Stromal cell of bone marrow (primary cell): Measurements from ENCODE around the gene WIPF2.
"Not testable (repeated sequence)": the region's sequence is repeated elsewhere in the genome, so short reads cannot be mapped to it uniquely, and the experiment has no call there.

Experiments
- DNase-seq: peaks from one replicate; pipeline ENCODE4 v3.0.0-alpha.2; 2012; ENCODE audit warnings: low read depth

Gene WIPF2

DNA sequence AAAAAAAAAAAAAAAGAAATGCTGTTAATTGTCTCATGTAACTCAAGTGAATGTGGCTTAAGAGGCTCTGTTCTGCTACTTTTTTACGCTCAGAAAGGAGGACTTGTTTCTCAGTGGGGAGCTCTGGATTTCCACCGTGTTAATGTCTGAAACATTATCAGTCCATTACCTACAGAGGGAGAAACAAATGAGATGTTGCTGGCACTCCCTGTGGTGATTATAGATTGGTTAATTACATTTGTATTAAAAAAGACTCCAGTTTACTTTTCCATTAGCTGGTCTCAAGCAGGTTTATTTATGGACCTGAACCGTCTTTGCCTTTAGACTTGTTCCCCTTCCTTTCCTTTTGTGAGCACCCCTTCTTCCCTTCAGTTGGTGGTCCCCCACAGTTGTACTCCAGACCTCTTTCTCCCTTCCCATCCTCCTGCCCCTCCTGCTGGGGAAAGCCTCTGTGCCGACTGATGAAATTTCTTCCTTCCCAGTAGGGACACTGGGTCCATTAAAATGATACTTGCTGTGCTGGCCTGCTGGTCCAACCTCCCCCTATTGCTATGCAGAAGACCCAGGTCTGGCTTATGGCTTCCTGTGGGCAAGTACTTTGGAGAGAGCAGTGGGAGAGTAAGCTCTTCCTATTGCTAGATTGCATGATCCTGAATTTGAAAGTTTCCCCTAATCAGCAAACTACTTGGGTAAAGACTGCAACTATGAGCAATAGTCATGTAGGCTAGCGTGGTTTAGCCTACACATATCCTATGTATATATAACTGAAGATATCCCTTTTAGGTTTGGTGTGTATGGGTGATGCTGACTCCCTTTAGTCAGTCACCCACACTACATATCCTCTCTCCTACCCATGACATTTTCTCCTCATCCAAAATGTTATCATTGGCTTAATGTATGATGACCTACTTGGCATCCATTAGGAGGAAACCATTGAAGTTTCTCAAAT lies 76.7 kb downstream of the WIPF2 start:
- DNase-seq = no peak

DNA sequence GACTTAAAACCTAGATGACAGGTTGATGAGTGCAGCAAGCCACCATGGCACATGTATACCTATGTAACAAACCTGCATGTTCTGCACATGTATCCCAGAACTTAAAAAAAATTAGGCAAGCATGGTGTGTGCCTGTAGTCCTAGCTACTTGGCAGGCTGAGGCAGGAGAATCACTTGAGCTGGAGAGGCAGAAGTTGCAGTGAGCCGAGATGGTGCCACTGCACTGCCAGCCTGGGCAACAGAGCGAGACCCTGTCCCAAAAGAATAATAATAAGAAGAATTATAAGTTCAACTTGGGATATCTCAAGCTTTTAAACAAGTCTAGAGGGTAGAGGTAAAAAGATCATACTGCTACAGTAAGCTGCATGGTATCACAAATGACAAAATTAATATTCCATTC lies 78.4 kb downstream of the WIPF2 start:
- DNase-seq = no peak

DNA sequence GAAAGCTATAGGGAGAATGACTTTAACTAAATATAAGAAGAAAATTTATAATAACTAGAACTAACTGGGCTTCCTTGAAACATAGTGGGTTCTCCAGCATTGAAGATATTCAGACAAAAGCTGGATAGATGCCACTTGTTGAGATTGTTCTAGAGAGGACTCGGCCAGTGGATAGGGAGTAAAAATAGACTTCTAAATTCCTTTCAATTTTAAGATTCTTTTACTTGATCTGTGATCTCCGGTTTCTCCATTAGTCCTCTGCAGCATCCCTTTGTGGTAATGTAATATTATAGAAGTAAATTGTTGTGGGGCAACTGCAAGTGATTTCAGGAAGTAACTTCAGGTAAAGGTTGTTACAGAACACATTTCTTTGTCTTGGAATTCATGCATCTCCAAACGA lies 79.6 kb downstream of the WIPF2 start:
- no peak for DNase-seq

DNA sequence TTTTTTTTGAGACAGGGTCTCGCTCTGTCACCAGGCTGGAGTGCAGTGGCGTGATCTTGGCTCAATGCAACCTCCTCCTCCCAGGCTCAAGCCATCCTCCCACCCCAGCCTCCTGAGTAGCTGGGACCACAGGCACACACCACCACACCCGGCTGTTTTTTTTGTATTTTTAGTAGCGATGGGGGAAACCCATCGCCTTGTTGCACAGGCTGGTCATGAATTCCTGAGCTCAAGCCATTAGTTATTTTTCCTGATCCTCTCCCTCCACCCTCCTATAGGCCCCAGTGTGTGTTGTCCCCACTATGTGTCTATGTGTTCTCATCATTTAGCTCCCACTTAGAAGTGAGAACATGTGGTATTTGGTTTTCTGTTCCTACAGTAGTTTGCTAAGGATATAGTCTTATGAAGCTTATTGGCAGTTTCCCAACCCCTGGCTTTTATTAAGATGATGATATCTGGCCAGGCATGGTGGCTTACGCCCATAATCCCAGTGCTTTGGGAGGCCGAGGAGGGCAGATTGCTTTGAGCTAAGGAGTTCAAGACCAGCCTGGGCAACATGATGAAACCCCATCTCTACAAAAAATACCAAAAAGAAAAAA lies 80.2 kb downstream of the WIPF2 start:
- DNase-seq = not testable (repeated sequence)

DNA sequence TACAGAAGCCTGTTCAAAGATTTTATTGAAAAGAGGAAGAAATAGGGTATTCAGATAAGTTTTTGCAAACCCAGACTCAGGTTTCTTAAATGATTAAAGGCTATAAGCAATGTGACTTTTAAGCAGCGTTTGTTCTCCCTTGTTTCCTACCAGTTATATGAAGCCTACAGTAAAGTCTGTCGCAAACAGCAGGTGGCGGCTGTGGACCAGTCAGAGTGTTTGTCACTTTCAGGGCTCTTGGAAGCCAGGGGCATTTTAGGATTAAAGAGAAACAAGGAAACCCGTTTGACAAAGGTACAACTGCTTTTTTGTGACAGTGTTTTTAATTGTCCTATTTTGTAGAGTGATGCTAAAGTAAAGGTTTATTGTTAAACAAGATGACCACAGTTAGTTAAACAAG lies 82.2 kb downstream of the WIPF2 start:
- DNase-seq = no peak

DNA sequence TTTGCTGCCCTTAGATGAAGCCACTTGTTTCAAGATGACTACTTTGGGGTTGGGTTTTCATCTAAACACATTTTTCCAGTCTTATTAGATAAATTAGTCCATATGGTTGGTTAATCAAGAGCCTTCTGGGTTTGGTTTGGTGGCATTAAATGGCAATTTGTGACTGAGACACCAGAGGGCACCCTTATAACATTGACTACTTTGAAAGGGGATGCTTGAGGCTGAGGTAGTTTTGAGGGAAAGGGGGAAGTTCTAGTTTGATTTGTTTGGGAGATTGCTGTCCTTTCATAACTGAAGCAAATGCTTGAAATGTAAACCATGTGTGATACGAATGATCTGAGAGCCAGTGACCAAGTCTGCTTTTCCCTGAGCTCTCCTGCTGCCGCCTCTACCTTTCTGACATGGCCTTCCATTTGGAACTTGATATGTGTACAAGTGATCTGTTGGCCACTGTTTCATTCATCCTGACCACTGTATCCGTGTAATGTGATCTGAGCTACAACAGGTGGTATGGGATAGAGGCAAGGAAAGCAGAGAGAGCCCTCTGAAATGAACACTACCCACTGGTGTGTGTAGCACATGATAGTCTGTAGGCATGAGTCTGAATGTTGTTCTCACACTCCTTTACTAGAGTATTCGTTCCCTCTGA lies 84.0 kb downstream of the WIPF2 start:
- no peak for DNase-seq

DNA sequence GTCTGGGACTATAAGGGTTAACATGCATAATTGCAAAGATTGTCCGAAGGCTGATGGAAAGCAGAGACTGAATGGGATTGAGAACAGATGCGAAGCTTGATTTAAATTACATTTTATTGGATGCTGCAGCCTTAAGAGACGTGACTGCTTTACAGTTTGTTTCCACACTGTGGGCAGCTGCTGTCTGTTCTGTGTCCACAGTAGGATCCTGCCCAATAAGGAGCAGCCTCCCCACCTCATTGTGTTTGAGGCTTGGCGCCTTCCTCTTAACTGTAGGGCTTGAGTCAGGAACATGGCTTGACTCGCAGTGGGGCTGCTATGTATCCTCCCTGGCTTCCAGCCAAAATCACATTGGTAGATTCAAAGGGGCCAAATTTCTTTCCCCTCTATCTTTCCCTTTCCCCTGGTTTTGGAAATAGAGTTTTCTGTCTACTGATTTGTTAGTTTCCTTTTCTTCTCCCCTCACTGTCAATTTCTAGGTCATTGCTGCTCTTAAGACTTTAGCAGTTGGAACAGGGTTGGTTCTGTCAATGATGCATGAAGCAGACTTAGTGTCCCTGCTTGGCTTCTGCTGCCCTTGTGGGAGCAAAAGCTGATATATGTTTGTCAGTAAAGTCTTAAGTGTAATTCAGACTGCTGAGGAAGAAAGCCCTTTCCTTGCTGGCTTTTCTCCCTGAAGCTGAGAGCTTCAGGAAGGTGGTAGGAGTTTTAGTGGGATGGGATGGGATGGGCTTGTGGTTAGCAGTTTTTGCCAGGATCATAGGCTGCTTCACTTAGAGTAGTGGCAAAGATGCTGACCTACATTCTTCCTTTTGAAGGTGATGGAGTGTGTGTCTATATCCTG lies 84.8 kb downstream of the WIPF2 start:
- DNase-seq = no peak

DNA sequence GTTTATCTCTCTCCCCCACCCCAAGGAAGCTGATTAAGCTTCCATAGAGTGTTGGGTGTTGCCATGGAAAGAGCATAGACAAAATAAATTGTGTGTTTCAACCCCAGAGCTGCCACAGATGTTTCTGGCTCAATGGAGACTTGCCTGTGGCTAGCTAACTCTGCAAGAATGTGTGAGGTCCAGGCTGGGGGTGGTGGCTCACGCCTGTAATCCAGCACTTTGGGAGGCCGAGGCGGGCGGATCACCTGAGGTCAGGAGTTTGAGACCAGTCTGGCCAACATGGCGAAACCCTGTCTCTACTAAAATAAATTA lies 85.4 kb downstream of the WIPF2 start:
- peak; percentile 78 for DNase-seq

DNA sequence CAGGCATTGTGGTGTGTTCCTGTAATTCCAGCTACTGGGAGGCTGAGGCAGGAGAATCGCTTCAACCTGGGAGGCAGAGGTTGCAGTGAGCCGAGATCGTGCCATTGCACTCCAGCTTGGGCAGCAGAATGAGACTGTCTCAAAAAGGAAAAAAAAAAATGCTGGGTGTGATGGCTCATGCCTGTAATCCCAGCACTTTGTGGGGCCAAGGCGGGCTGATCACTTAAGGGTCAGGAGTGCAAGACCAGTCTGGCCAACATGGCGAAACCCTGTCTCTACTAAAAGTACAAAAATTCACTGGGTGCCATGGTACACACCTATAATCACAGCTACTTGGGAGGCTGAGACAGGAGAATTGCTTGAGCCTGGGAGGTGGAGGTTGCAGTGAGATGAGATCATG lies 85.8 kb downstream of the WIPF2 start:
- not testable (repeated sequence) for DNase-seq

DNA sequence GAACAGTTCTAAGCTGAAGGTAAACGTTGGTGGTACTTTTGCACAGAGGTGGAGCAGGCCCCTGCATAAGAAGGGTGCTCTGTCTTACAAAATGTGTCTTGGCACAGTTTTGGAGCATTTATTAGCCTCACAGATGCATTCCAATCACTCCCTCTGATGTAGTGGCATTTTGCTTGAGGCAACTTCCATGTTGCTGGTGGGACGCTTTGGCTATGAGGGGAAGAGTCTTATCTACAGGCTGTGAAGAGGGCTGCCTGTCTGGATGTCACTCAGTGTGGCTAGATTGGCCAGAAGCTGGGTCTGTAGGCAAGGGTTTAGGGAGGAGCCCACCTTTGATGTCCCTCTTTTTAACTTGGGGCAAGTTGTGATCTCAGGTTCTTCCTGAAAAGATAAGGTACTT lies 87.3 kb downstream of the WIPF2 start:
- DNase-seq = no peak

DNA sequence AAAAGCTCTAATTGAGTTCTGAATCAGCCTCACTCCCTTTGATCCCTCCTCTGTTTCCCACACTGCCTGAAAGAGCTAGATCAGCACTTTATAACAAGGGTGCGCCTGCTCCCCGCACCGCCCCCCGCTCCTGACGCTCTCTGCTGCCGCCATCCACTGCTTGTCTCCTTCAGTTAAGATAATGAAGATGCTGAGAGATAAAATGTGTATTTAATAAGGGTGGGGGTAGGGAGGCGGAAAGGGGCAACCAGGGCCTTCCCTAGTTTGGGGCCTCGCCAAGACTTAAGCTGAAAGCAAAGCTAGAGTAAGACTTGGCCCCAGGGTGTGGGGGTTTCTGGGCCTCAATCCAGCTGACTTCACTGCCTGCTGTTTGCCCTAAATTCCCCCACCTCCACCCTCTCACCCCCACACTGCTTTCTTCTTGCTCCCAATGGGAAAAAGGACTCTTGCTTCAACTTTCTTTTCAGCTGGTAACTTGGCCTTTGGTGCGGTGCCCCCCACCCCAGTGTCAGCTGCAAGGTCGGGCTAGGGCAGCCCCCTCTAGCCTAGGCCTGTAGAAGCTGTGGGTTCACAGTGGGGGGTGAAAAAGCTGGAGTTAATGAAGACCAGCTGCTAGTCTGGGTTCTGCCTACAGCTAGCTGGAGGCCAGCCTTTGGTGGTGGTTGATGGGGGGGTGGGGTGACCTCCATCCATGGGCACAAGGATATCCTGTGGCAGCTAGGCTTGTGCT lies 88.1 kb downstream of the WIPF2 start:
- no peak for DNase-seq

DNA sequence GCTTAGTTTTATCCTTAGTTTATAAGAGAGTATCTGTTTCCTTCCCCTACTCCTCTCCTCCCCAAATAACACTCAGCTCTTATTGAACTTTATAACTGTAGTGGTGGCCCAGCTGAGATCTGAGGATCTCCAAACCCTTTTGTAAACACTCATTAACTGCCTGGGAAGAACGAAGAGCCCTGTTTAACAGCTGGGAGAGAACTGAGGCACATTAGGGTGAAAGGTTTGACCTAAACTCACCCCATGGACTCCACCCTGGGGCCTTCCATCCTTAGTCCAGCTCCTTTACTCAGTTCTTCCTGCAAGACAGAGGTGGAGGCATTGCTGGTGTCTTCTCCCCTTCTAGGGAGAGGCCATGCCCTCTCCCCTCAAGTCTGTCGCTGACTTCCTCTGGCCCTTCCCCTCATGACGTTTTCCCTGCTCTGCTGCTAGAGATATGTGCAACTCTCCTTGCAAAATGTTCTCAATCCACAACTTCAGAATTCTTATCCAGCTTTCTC lies 88.7 kb downstream of the WIPF2 start:
- DNase-seq = no peak

DNA sequence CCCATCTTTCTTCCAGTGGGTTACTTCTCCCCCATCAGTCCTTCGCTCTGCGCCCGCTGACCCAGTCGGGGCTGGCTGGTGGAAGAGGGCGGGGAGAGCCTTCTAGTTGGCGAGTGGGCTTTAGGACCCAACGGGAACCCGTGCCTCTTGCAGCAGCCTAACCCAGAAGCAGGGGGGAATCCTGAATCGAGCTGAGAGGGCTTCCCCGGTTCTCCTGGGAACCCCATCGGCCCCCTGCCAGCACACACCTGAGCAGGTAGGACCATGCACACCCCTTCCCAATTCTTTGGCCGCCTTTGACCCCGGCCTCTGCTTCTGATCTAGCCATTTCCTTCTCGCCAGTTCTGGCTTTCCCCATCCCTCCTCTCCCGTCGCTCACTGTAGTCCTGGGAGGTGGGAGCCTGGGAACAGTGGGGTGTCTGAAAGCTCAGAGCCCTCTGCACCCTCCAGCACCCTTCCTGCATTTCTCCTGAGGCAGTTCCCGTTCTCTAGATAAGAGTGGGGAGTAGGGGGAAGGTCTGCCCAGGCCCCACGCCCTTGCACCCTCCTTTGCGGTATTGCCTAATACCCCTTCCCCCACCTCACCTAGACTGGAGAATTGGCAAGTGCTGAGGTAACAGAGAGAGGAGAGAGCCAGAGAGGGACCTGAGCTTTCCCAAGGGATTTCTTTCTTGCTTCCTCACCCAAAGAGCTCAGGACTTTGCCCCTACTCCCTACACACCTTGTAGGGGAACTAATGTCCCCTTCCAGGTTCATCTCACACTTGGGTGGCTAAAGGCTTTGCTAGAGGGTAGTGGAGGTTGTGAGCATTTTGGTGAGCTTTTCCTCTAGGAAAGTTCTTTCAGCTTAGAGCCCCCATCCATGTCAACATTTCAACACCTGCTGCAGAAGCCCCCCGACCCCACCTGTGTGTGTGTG lies 90.2 kb downstream of the WIPF2 start, which contains the start of gene RARA:
Gene RARA, plus strand, starts transcription at position 150 of the 918 bp plus-strand sequence. CDS start 22,039 bp downstream, outside the sequence.
- no peak for DNase-seq

DNA sequence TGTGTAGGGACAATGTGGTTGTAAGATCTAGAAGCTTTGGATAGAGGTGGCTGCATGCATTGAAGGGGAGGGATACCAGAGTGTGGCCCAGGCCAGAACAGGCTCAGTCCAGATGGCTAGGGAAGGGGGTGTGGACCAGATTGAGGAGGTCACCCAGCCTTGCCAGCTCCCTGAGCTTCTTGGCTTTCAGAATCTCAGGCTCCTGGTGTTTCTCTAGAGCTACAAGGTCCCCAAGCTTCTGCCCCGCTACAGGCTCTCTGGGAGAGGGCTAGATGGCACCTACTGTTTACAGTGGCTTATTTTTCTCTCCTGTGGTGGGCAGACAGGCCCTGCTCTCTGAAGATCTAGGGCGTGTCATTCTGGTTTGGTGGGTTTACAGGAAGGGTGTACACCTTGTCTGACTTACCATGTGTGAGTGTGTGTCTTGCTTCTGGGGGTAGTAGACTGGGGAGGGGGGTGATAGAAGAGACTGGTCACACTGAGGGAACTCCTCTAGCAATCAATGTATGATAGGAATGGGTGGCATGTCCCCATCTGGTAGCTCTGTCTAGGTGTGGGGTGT lies 90.9 kb downstream of the WIPF2 start:
- DNase-seq = no peak

DNA sequence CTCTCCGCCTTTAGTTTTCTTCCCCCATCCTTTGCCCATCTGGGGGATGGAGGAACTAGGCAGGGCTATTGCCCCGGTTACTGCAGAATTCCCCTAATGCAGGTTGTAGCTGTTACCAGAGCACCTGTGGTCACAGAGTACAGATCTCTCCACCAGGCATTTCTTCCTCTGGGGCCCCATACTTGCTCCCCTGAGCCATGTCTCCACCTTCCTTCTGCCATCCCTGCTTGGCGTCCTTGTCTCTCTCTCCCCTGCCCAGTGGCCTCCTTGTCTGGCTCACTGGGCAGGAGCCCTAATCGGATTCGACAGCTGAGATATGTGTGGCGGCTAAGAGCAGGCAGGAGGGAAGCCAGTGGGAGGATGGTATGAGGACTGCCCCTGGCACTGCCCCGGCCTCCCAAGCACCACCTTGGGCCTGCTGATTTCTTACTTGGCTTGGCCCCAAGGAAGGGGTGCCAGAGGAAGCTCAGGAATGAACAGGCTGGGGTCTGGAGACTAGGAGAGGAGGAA lies 91.8 kb downstream of the WIPF2 start:
- no peak for DNase-seq

DNA sequence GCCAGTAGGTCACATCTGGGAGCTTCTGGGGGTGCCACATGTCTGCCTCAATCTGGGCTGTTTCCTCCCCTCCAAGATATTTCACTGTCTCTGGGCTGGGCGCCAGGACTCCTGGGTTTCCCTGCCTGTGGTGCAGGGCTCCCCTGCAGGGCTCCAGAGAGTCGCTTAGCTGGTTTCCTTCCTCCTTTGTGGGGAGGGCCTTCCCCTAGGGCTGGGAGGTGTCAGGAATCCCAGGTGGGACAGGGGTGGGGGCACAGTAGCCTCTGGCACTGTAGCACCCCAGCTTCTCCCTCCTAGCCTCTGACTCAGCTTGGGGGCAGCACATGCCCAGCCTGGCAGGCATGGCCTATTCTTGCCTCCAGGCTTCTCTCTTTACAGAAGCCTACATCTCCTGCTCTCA lies 92.5 kb downstream of the WIPF2 start:
- no peak for DNase-seq

DNA sequence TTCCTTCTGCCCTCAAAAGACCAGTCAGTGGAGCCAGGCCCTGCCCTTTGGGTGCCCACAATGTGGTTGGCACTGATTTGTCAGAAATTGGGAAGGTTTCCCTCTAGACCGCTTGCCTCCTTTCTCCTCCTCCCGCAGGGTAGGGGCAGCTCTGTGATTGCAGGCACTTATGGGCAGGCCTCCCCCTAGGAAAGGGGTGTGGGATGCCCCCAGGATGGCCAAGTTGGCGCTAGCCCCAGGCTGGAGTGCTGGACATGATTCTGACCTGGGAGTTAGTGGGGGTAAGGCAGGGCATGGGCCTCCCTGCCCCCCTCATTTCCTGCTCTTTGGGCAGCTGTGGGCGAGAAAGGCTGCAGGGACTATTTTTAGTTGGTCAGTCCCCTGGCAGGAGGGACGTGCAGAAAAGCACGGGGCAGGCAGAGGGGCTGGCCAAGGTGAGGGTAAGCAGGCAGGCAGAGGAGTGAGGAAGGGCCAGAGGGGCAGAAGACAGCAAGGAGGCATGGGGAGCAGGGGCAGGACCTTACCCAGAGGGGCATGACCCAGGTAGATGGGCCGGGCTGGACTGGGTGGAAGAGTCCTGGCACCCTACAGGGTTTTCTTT lies 93.1 kb downstream of the WIPF2 start:
- DNase-seq = no peak

DNA sequence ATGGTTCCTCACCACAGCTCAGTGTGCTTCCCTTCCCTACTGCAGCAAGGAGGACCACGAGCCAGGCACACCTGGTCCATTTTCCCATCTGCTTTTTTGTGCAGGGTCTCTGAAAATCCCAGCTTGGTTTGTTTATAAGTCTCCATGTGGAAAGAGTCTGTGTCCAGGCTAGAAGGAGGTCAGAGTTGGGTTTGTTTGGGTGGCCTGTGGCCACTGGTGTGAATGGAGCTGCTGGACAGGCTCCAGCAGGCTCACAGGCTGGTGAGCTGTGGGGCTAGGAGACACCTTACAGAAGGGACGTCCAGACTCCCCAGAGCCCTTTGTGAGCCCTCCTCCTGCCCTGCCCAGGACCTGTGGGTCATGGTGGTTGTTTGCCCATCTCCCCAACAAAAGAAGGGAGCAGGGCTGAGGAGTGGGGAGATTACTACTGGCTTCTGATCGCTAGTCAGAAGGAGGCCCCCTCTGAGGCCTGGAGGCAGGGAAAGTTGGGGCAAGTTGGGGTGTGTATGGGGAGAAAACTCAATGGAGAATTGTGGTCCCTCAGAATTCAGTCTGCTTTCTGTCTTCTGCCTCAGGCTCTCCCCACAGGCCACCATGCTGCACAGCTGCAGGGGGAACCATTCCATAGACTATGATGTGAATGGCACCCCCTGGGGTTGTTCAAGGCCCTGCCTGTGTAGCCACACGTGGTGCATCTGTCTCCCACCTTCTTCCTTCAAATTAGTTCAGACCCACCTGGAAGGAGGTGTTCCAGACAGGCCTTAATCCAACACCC lies 94.0 kb downstream of the WIPF2 start:
- no peak for DNase-seq
